ENCODE measurements around the gene COA8. TPM values are rescaled to one million over a fixed set of nuclear protein-coding genes. Genes with fewer than 3 reads are reported as not detected.

Gene COA8
- polyA plus RNA-seq, 1 donor from 2014 or later: 169 TPM

GRCh38 chr14:103594265-103594664, 31.5 kb downstream of the COA8 start:
- TF ChIP-seq EZH2 (IDR thresholded peaks at IDR 0.05; ENCODE audit: borderline replicate concordance, insufficient read depth, low read length, poor library complexity, severe bottlenecking) (no peak), RAD21 (conservative IDR thresholded peaks at IDR 0.05) (peak; percentile 9), POLR2AphosphoS5 (IDR thresholded peaks at IDR 0.05) (no peak), REST (IDR thresholded peaks at IDR 0.05; ENCODE audit: borderline replicate concordance) (no peak), MXI1 (conservative IDR thresholded peaks at IDR 0.05; ENCODE audit: poor library complexity, severe bottlenecking) (no peak)
- no peaks in the 10 kb centered on the region for H3K79me2 ChIP-seq (replicated peaks; ENCODE audit: insufficient read depth, low read length)
- H3K4me2 ChIP-seq (ENCODE audit: low read length): no peak overlapping the region
- H3K9ac ChIP-seq (ENCODE audit: low read length): peak overlapping the region; percentile 52
- H2AFZ ChIP-seq (ENCODE audit: low read depth, low read length): peak overlapping the region; percentile 15
- H3K9me3 ChIP-seq (ENCODE audit: low read length): no peaks in the 10 kb centered on the region
- no peaks in the 10 kb centered on the region for H4K20me1 ChIP-seq (ENCODE audit: insufficient read depth)
- no peak overlapping the region for H3K4me3 ChIP-seq (ENCODE audit: low read length)
- H3K27me3 ChIP-seq (ENCODE audit: insufficient read depth, low read depth, low read length): no peaks in the 10 kb centered on the region
- peak overlapping the region; percentile 66 for H3K27ac ChIP-seq (ENCODE audit: low read length)
- no peaks in the 10 kb centered on the region for H3K9me2 ChIP-seq (ENCODE audit: insufficient read depth, low read length)
- H3F3A ChIP-seq (ENCODE audit: insufficient read depth, low read length, poor library complexity, severe bottlenecking): peaks cover 4% of the 10 kb centered on the region
- H3K36me3 ChIP-seq (ENCODE audit: insufficient read depth, low read length): no peaks in the 10 kb centered on the region

GRCh38 chr14:103597623-103598377, 35.0 kb downstream of the COA8 start:
- peaks cover 4% of the 10 kb centered on the region for H3F3A ChIP-seq (ENCODE audit: insufficient read depth, low read length, poor library complexity, severe bottlenecking)
- H3K9me3 ChIP-seq (ENCODE audit: low read length): no peaks in the 10 kb centered on the region
- no peak overlapping the region for H3K4me2 ChIP-seq (ENCODE audit: low read length)
- no peaks in the 10 kb centered on the region for H3K36me3 ChIP-seq (ENCODE audit: insufficient read depth, low read length)
- H3K9me2 ChIP-seq (ENCODE audit: insufficient read depth, low read length): no peaks in the 10 kb centered on the region
- H4K20me1 ChIP-seq (ENCODE audit: insufficient read depth): no peaks in the 10 kb centered on the region
- H3K79me2 ChIP-seq (replicated peaks; ENCODE audit: insufficient read depth, low read length): no peaks in the 10 kb centered on the region
- H3K27me3 ChIP-seq (ENCODE audit: insufficient read depth, low read depth, low read length): no peaks in the 10 kb centered on the region
- H3K4me3 ChIP-seq (ENCODE audit: low read length): no peak overlapping the region
- no peak overlapping the region for H3K9ac ChIP-seq (ENCODE audit: low read length)
- H2AFZ ChIP-seq (ENCODE audit: low read depth, low read length): no peak overlapping the region
- no peak overlapping the region for H3K27ac ChIP-seq (ENCODE audit: low read length)
- TF ChIP-seq EZH2 (IDR thresholded peaks at IDR 0.05; ENCODE audit: borderline replicate concordance, insufficient read depth, low read length, poor library complexity, severe bottlenecking): no peak
- TF ChIP-seq CTCF (IDR thresholded peaks at IDR 0.05; ENCODE audit: poor library complexity, severe bottlenecking): no peak
- no peak for TF ChIP-seq MXI1 (conservative IDR thresholded peaks at IDR 0.05; ENCODE audit: poor library complexity, severe bottlenecking)
- TF ChIP-seq POLR2AphosphoS5 (IDR thresholded peaks at IDR 0.05): no peak
- TF ChIP-seq REST (IDR thresholded peaks at IDR 0.05; ENCODE audit: borderline replicate concordance): no peak
- no peak for TF ChIP-seq TAF1 (IDR thresholded peaks at IDR 0.05; ENCODE audit: low read depth)
- no peak for TF ChIP-seq RAD21 (conservative IDR thresholded peaks at IDR 0.05)
- TF ChIP-seq SMC3 (conservative IDR thresholded peaks at IDR 0.05; ENCODE audit: poor library complexity): no peak
- no peak for TF ChIP-seq EP300 (conservative IDR thresholded peaks at IDR 0.05; ENCODE audit: poor library complexity, severe bottlenecking)
